HEK293 (cell line): ENCODE measurements around the gene NDRG3.
"Not testable (repeated sequence)": the region's sequence is repeated elsewhere in the genome, so short reads cannot be mapped to it uniquely, and the experiment has no call there.

Experiments used
- CTCF ChIA-PET: fragments of 350-600 bp; formaldehyde crosslinking; extraction: SDS; loops from one replicate; lab custom pipeline; 2021; ENCODE audit warnings: antibody characterized with exemption; lab: Yijun Ruan, JAX
- POLR2A ChIA-PET: fragments of 300-600 bp; formaldehyde crosslinking; extraction: SDS; loops from one replicate; lab custom pipeline; 2020; ENCODE audit warnings: antibody characterized with exemption, inconsistent platforms; lab: Yijun Ruan, JAX
- H3K27ac ChIP-seq: fragments of 200-500 bp; sonication (Bioruptor generic); 2 replicates; pipeline ENCODE4 v1.5.1; 2014; ENCODE audit warnings: low read depth, low read length, control low read depth, inconsistent platforms; ENCODE audit errors: extremely low read depth
- H3K36me3 ChIP-seq, 2 experiments: fragments of 200-500 bp in 1 of 2; sonication (Bioruptor generic) in 1 of 2; 1 replicate in 1 of 2; 2 replicates in 1 of 2; pipeline ENCODE4 v1.5.1; 2014 to 2017; ENCODE audit warnings: inconsistent platforms in 2 of 2, low read length in 2 of 2; ENCODE audit not compliant: control insufficient read depth in 2 of 2, insufficient read depth in 1 of 2
- H3K4me1 ChIP-seq: fragments of 200-500 bp; sonication (Bioruptor generic); 2 replicates; pipeline ENCODE4 v1.5.1; 2014; ENCODE audit warnings: mild to moderate bottlenecking, low read length, inconsistent platforms; ENCODE audit not compliant: control insufficient read depth, insufficient read depth
- H3K4me3 ChIP-seq: 2 replicates; pipeline ENCODE4 v1.5.1; 2011; ENCODE audit warnings: low read depth, mild to moderate bottlenecking, control low read depth, low read length, moderate library complexity
- H3K9me3 ChIP-seq: fragments of 200-500 bp; sonication (Bioruptor generic); 2 replicates; pipeline ENCODE4 v1.5.1; 2014; ENCODE audit warnings: low read depth, low read length, inconsistent platforms; ENCODE audit not compliant: control insufficient read depth, insufficient read depth
- CTCF ChIP-seq: fragments of 450-650 bp; formaldehyde crosslinking; IDR thresholded peaks from 2 replicates; pipeline ENCODE4 v1.5.1; 2016; ENCODE audit warnings: missing biosample characterization, missing genetic modification characterization
- SALL2 ChIP-seq: fragments of 450-650 bp; formaldehyde crosslinking; IDR thresholded peaks from 2 replicates; pipeline ENCODE4 v1.5.0; 2017; ENCODE audit warnings: missing biosample characterization, mild to moderate bottlenecking, missing genetic modification characterization, borderline replicate concordance
- SP7 ChIP-seq: fragments of 450-650 bp; formaldehyde crosslinking; IDR thresholded peaks from 2 replicates; pipeline ENCODE4 v1.5.1; 2016; ENCODE audit warnings: missing biosample characterization, missing genetic modification characterization
- ZBTB20 ChIP-seq: fragments of 450-650 bp; formaldehyde crosslinking; IDR thresholded peaks from 2 replicates; pipeline ENCODE4 v1.5.1; 2016; ENCODE audit warnings: missing biosample characterization, missing genetic modification characterization
- ZBTB21 ChIP-seq: fragments of 450-650 bp; formaldehyde crosslinking; IDR thresholded peaks from 2 replicates; pipeline ENCODE4 v1.5.1; 2017; ENCODE audit warnings: missing biosample characterization, missing genetic modification characterization
- ZFHX2 ChIP-seq: fragments of 450-650 bp; formaldehyde crosslinking; conservative IDR thresholded peaks from 2 replicates; pipeline ENCODE4 v1.5.1; 2016; ENCODE audit warnings: missing biosample characterization, missing genetic modification characterization
- ZFP69B ChIP-seq: fragments of 450-650 bp; formaldehyde crosslinking; IDR thresholded peaks from 2 replicates; pipeline ENCODE4 v1.5.1; 2016; ENCODE audit warnings: missing biosample characterization, missing genetic modification characterization
- ZNF121 ChIP-seq: fragments of 450-650 bp; formaldehyde crosslinking; IDR thresholded peaks from 2 replicates; pipeline ENCODE4 v1.5.1; 2016; ENCODE audit warnings: missing biosample characterization, missing genetic modification characterization
- ZNF19 ChIP-seq: fragments of 450-650 bp; formaldehyde crosslinking; IDR thresholded peaks from 2 replicates; pipeline ENCODE4; 2016; ENCODE audit warnings: missing biosample characterization, missing genetic modification characterization, low read depth
- ZNF514 ChIP-seq: fragments of 450-650 bp; formaldehyde crosslinking; IDR thresholded peaks from 2 replicates; pipeline ENCODE4 v1.5.1; 2016; ENCODE audit warnings: missing biosample characterization, missing genetic modification characterization
- ZNF529 ChIP-seq: fragments of 450-650 bp; formaldehyde crosslinking; IDR thresholded peaks from 2 replicates; pipeline ENCODE4 v1.5.1; 2017; ENCODE audit warnings: missing genetic modification characterization, missing biosample characterization; ENCODE audit not compliant: insufficient replicate concordance
- ZNF654 ChIP-seq: fragments of 450-650 bp; formaldehyde crosslinking; IDR thresholded peaks from 2 replicates; pipeline ENCODE4 v1.5.1; 2016; ENCODE audit warnings: low read depth, missing biosample characterization, missing genetic modification characterization
- ZSCAN16 ChIP-seq: fragments of 450-650 bp; formaldehyde crosslinking; IDR thresholded peaks from 2 replicates; pipeline ENCODE4 v1.5.1; 2016; ENCODE audit warnings: missing biosample characterization, missing genetic modification characterization

NDRG3 gene

GRCh38 chr20:36676701-36677421 lies 69.0 kb downstream of the NDRG3 start:
- peaks cover 7 to 31% of the 10 kb centered on the region in 2 experiments; a peak in 2 of 3 replicates for H3K36me3 ChIP-seq
- no peak overlapping the region for H3K27ac ChIP-seq
- CTCF ChIA-PET, result no interaction called here
- no peak overlapping the region for H3K4me3 ChIP-seq
- no peaks in the 10 kb centered on the region for H3K9me3 ChIP-seq
- TF ChIP-seq ZFP69B (tag by site-specific recombination), result no peak
- no peak for TF ChIP-seq ZBTB21
- TF ChIP-seq ZBTB20, result 0 out of 2 replicates have a peak, but pooled peaks have one; percentile 18
- no peak for TF ChIP-seq ZSCAN16 (tag by site-specific recombination)
- no peaks in the 10 kb centered on the region for H3K4me1 ChIP-seq
- POLR2A ChIA-PET, result no interaction called here

GRCh38 chr20:36675545-36675944 lies 70.3 kb downstream of the NDRG3 start:
- CTCF ChIA-PET, H3K4me3 ChIP-seq: not testable (repeated sequence)
- peak; percentile 65; the same call in 1 of the 2 replicates for TF ChIP-seq ZNF121 (tag by site-specific recombination)

GRCh38 chr20:36672991-36673390 lies 72.9 kb downstream of the NDRG3 start:
- no peak for TF ChIP-seq ZNF19 (tag by site-specific recombination)
- POLR2A ChIA-PET, result interaction anchor here (0.6 kb wide), 1 partner anchor 72 kb away, joined by 4 read pairs; no protein-coding TSS in a partner anchor

More at GRCh38 chr20:36675545-36675944, 70.3 kb downstream of the NDRG3 start:
- H3K36me3 ChIP-seq, result peaks cover 7 to 32% of the 10 kb centered on the region in 2 experiments; a peak in 2 of 3 replicates
- H3K9me3 ChIP-seq, POLR2A ChIA-PET, H3K4me1 ChIP-seq, H3K27ac ChIP-seq: not testable (repeated sequence)

GRCh38 chr20:36670665-36671357 lies 75.1 kb downstream of the NDRG3 start:
- H3K27ac ChIP-seq, result no peak overlapping the region
- CTCF ChIA-PET, result interaction anchor here (1.0 kb wide), 1 partner anchor 11 kb away, joined by 3 read pairs; no protein-coding TSS in a partner anchor
- no peak overlapping the region for H3K4me3 ChIP-seq
- POLR2A ChIA-PET, result no interaction called here
- no peaks in the 10 kb centered on the region for H3K4me1 ChIP-seq
- H3K36me3 ChIP-seq, result peaks cover 5 to 22% of the 10 kb centered on the region in 2 experiments; a peak in 2 of 3 replicates
- peak; percentile 91 for TF ChIP-seq SP7 (tag by site-specific recombination)
- no peak for TF ChIP-seq ZNF514
- H3K9me3 ChIP-seq, result no peaks in the 10 kb centered on the region

More at GRCh38 chr20:36672991-36673390, 72.9 kb downstream of the NDRG3 start:
- Histone ChIP-seq H3K4me1 (no peaks in the 10 kb centered on the region), H3K4me3 (no peak overlapping the region), H3K36me3 (peaks cover 2 to 29% of the 10 kb centered on the region in 2 experiments; a peak in 2 of 3 replicates), H3K9me3 (no peaks in the 10 kb centered on the region), H3K27ac (no peak overlapping the region)
- CTCF ChIA-PET, result interaction anchor here (0.6 kb wide), 1 partner anchor 56 kb away, joined by 3 read pairs; no protein-coding TSS in a partner anchor

GRCh38 chr20:36666181-36666740 lies 79.6 kb downstream of the NDRG3 start:
- peaks cover 5 to 52% of the 10 kb centered on the region in 2 experiments; a peak in 2 of 3 replicates for H3K36me3 ChIP-seq
- no peaks in the 10 kb centered on the region for H3K4me1 ChIP-seq
- H3K9me3 ChIP-seq, result no peaks in the 10 kb centered on the region
- ChIA-PET POLR2A (no interaction called here), CTCF (interaction anchor here (0.5 to 1.4 kb wide), 7 partner anchors 58 to 453 kb away, joined by 3 to 5 read pairs (median 3); no protein-coding TSS in a partner anchor)
- no peak overlapping the region for H3K4me3 ChIP-seq
- H3K27ac ChIP-seq, result no peak overlapping the region
- TF ChIP-seq ZNF529 (tag by site-specific recombination) (no peak), SALL2 (tag by site-specific recombination) (no peak), CTCF (tag by site-specific recombination) (0 out of 2 replicates have a peak, but pooled peaks have one; percentile 42), ZFHX2 (tag by site-specific recombination) (no peak), ZNF654 (tag by site-specific recombination) (peak; percentile 47)
